HFF-Myc (cell line): ENCODE results near the gene SMIM20.

Source experiments
- DNase-seq: peaks from one replicate; pipeline ENCODE4 v3.0.0-alpha.2; 2011; ENCODE audit warnings: low read depth; ENCODE audit errors: extremely low read depth
- H3K4me3 ChIP-seq: replicated peaks from 2 replicates; pipeline ENCODE4 v1.5.1; 2011; ENCODE audit warnings: low read depth, mild to moderate bottlenecking, control low read depth, low read length
- CTCF ChIP-seq: IDR thresholded peaks from 2 replicates; pipeline ENCODE4 v1.5.1; 2012; ENCODE audit warnings: mild to moderate bottlenecking, low read depth, low read length, control low read depth; ENCODE audit errors: missing control alignments

SMIM20 gene

GRCh38 chr4:25969374-25970155 lies 55.5 kb downstream of the SMIM20 start:
- DNase-seq: no peak
- no peak overlapping the region for H3K4me3 ChIP-seq
- TF ChIP-seq CTCF: no peak

DNA sequence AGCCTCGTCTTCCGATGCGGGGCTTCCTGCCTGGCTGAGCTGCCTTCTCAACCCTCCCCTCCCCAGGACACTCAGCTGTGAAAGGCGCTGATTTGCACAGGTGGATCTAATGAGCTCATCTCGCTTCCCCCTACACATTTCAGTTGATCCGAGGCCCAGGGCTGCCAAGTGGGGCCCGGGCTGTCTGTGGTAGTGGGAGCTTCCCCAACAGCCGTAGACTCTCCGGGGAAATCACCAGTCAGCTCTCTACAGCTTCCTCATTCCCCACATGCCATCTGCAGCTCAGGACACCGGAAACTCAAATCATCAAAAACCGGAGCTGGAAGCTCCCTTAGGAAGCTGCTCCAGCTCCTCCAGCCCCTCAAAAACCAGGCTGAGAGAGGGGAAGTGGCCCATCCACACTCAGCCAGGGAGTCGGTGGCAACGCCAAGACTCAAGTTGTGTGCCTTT lies 56.2 kb downstream of the SMIM20 start:
- no peak overlapping the region for H3K4me3 ChIP-seq
- DNase-seq: no peak

DNA sequence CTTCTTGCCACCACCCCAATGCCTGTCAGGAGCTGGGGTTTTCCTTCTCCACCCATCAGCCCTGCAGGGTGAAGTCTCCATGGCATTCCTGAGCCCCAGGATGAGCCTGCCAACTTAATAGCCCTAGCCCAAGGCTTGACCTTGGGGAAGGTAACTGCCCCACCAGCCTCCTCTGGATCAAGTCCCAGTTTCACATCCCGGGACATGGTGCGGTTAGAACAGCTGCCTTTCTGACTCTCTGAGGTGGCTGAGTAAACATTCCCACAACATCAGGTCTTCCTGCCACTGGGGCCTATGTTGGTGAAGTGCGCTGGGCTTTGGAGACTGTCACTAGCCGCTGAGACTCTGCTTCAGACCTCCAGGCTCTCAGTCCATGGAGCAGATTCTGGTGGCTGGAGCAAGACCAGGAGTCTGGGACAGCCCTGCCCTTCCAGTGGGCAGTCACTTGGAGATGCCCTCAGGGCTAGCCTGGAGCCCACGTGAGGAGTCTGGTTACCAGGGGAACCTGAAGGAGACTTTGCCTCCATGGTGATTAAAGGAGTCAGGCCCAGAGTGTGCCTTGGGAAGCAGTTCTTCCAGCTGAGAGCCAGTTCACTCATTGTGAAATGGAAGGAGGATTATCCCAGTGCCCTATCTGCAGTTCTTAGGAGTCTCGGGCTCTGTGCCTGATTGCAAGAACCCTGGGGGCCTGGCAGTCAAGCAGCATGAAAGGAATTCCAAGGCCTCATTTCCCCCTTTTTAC lies 56.8 kb downstream of the SMIM20 start:
- no peak overlapping the region for H3K4me3 ChIP-seq
- no peak for DNase-seq

More for the DNA sequence above, 56.2 kb downstream of the SMIM20 start:
- TF ChIP-seq CTCF: no peak

GRCh38 chr4:25972366-25972765 lies 58.3 kb downstream of the SMIM20 start:
- DNase-seq: no peak
- TF ChIP-seq CTCF: no peak

More for the DNA sequence above, 56.8 kb downstream of the SMIM20 start:
- TF ChIP-seq CTCF: no peak

GRCh38 chr4:25972984-25973745 lies 59.1 kb downstream of the SMIM20 start:
- DNase-seq: no peak
- no peak for TF ChIP-seq CTCF
- H3K4me3 ChIP-seq: no peak overlapping the region

More at GRCh38 chr4:25972366-25972765, 58.3 kb downstream of the SMIM20 start:
- no peak overlapping the region for H3K4me3 ChIP-seq

DNA sequence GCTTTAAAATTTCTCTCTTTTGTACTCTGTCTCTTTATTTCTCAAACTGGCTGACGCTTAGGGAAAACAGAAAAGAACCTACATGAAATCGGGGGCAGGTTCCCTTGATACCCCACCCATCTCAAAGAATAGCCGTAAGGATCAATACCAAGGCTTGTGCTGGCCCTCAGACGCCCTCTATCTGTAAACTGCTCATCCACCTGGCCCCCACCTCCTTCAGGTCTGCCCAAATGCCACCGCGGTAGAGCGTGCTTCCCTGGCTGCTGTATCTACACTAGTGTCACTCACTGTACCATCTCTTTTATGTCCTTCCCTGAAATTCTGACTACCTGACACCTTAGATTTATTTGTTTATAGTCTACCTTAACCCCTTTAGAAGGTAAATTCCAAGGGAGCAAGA lies 62.8 kb downstream of the SMIM20 start:
- no peak for DNase-seq
- H3K4me3 ChIP-seq: no peak overlapping the region
- no peak for TF ChIP-seq CTCF
